ENCODE results near the gene LIPE.

The LIPE gene

DNA sequence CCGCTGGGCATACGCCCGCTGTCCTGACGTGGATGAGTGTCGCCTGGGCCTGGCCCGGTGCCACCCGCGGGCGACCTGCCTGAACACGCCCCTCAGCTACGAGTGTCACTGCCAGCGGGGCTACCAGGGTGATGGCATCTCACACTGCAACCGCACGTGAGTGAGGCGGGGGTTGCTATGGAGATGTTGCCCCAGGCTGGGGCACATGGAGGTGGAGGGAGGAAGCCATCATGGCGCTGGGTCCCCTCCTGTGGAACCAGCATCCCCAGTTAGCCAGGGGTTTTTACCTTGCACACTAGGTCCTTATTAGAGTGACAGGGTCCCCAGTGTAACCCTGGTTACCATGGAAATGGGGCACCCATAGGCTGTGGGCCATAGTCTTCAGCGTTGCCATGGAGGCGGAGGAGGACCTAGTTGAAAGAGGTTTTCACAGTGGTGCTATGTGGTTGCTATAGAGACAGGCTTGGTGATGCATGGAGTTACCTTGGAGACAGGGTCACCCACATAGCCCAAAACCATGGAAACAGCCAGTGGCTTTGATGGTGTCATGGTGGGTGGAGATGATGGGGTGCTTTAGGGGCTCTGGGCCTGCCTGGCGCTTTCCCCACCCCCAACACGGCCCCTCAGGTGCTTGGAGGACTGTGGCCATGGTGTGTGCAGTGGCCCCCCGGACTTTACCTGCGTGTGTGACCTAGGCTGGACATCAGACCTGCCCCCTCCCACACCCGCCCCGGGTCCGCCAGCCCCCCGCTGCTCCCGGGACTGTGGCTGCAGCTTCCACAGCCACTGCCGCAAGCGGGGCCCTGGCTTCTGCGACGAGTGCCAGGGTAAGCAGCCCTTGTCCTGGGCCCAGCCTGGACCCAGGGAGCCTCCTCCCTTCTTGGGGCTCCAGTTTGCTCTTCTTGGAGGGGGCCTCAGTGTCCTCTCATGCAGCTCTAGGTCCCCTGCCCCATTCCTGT lies 74.6 kb downstream of the LIPE start:
- DNase-seq (ENCODE audit: low spot score) = no peak

Data from GM03348 (cell line).